ENCODE measurements around the gene TMEM134.
A peak's percentile ranks its signal among the peaks of the same experiment; 100 is the strongest.

Gene TMEM134

GRCh38 chr11:67420646-67421429 lies 48.2 kb downstream of the TMEM134 start:
- DNase-seq: peak; percentile 98

GRCh38 chr11:67420147-67420645 lies 48.9 kb downstream of the TMEM134 start:
- DNase-seq: no peak

- DNase-seq: no peak
These were observed 49.6 kb downstream of the TMEM134 start for GRCh38 chr11:67419325-67420049.

DNA sequence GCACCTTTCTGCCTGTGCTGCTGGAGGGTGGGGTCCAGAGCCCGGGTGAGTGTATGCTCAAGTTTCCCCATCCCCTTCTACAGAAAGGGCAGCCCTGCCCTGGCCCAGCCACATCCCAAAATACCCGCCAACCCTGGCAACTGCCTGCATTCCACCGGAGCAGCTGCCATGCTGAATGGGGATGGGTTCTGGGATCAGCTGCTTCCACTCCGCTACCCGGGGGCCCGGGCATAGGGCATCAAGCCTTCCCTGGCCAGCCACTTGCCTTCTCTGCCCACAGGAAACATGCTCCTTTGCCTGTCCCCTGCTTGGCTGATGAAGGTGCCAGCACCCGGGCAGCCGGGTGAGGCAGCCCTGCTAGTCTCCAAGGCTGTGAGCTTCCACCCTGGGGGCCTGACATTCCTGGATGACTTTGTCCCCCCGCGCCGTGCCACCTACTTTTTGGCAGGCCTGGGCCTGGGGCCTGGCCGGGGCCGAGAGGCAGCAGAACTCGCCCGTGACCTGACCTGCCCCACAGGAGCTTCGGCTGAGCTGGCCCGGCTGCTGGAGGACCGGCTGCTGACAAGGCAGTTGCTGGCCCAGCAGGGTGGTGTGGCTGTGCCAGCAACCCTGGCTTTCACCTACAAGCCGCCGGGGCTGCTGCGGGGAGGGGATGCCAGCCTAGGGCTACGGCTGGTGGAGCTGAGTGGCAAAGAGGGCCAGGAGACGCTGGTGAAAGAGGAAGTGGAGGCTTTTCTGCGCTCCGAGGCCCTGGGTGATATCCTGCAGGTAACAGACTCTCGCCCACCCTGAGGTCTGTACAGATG lies 50.4 kb downstream of the TMEM134 start:
- DNase-seq: no peak

DNA sequence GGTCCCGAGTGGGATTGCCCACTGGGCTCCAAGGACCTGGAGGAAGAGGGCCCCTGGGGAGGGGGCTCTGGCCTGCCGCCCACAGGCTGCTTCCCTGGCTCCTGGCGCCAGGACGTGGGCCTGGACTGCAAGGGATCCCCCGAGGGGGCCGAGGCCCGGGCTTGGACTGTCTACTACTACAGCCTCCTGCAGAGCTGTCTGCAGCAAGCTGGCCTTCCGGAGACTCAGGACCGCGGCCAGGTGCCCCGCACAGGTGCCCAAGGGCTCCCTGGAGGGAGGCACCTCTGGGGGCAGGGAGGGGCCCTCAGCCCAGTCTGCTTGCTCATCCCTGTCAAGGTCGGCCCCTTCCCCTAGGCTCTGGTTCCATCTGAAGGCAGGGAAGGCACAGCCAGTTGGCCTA lies 51.6 kb downstream of the TMEM134 start:
- DNase-seq: no peak

GRCh38 chr11:67416416-67417335 lies 52.4 kb downstream of the TMEM134 start:
- peak; percentile 79 for DNase-seq

GRCh38 chr11:67415501-67416304 lies 53.3 kb downstream of the TMEM134 start, which contains the start of gene CARNS1:
Gene CARNS1 (plus strand): TSS chr11:67415678. CDS start chr11:67416200, 522 bp downstream.
- no peak for DNase-seq

DNA sequence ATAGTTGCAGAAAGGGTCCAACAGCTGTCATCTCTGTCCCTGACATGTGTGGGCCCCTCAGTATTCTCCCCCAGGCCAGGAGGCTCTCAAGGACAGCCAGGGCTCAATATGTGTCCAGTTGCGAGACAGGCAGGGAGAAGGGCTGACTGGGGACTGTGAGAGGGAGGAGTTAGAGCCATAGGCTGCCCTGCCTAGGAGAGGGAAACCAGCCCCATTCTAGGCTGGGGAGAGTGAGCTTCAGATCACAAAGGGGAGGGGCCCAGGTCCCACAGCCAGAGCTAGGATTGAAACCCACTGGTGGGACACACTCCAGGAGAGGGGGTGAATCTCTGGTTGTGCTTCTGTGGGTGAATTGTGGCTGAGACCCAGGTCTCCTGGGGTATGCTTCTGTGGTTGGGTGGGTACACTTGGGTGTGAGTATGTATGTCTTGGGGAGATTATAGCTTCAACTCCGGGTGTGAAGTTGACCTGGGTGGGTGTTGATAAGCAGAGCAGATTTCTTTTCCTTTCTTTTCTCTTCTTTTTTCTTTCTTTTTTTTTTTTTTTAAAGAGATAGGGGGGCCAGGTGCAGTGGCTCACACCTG lies 55.7 kb downstream of the TMEM134 start:
- DNase-seq: no peak

DNA sequence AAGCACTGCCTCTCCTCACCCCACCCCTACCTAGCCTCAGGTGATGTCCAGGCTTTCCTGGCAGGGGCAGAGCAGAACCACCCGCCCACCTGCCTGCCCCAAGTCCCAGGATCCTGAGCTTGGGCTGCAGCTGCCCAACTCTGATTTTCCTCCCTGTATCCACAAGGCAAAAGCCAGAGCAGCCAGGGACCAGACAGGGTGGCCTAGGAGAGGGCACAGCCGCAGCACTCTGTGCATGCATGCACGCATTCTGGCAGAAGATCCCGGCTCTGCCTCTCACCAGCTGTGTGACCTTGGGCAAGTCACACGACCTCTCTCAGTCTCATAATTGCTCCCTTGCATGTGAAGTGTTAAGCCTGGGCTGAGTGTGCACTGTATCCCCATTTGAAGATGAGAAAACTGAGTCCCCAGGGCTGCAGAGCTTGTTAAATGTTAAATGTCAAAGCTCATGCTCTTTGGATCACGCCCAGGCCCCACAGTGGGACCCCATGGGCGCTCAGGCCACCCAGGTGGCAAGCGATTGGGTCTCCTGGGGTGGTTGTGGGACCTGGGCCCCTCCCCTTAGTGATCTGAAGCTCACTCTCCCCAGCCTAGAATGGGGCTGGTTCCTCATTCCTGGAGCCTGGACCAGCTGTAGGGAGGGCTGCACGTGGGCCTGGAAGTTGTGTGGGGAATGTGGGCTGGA lies 56.4 kb downstream of the TMEM134 start:
- DNase-seq: no peak

DNA sequence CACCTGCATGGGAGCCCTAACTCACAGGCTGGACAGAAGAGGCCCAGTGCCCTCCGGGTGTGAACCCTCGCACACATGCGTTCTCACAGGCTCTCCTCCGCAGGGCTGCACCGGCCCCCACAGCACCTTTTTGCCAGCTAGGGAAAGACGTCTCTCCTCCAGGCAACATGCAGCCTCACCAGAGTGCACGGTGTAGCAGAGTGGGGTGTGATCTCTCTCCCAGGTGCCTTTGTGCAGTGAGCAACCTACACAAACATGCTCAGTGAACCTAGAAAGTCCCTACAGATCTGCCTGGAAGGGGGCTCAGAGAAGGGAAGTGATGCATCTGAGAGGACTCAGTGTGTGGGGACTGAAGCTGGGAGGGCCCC lies 57.3 kb downstream of the TMEM134 start:
- no peak for DNase-seq
